ENCODE measurements around the gene SLIT1.

The SLIT1 gene

GRCh38 chr10:97199152-97199551 is 13.4 kb upstream of the SLIT1 start:
- no peak for DNase-seq

DNA sequence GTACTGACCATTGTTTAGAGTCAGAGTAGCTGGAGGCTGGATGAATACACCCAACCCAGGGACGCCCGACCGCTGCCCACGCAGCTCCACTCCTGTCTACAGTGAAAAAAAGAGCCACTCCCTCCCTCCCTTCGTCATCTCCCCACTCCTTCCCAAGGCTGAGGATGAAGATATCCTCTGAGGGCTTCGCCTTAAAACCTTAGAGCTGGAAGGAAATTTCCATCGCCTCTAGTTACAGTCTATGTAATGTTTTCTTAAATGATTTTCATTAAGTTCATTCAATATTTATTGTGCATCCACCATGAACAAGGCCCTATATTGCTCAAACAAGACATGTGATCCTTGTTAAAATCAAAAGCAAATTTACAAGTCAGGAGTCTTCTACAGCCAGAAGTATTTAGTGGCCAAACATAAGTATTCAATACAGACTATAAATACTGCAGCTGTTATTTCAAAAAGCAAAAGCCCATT is 11.3 kb upstream of the SLIT1 start:
- DNase-seq = no peak

DNA sequence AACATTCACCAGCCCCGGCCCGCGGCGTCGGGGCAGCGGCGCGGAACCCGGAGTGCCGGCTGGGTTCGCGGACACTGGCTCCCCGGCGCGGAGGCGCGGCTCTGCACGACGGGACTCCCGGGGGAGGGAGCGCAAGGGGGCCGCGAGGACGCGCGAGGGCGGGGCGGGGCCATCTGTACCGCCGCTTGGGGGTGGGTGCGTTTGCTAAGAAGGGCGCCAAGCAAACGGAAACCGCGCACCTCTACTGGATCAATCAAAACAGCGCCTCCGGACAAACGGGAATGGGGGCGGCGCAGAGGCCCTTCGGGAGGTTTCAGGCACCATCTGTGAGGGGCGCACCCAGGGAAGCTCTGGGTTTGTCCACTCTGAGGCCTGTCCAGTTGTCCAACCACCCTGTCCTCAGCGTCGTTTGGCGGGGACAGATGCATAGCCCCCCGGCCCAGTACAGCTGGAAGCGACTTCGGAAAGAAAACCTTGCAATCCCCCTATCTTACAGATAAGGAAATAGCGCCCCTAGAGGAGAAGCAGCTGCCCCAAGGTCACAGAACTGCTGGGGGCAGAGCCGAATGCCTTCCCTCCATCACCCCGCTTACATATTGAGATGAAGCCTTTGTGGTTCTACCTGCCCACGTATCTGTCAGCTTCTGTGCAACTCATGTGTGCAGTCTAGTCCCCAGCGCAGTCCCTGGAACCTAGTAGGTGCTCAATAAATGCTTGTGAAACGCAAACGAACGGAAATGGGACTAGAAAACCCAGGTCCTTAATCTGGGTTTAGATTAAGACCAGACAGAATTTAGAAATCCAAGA is 10.7 kb upstream of the SLIT1 start:
- DNase-seq = peak; percentile 75

DNA sequence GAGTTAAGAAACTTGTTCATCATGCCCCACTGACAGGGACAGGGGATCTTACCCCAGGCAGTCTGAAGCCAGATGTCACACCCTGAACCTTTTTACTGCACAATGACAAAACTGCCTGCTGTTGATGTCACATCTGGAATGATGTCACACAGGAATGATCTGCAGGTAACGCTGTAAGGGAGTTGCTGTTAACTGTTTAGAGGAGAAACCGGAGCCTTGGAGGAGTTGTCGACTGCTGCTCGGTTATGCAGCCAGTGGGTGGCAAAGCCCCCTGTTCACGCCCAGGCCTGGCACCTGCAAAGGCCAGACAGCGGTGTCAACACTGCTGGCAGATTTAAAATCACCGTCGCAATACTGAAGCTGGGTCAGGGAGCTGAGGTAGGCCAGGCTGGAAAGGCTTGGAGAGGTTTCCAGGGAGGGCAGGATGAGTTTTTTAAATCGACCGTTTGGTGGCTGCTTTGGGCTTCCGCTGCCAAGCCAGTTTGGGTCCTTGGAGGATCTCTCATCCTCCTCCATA is 10.0 kb upstream of the SLIT1 start:
- no peak for DNase-seq

DNA sequence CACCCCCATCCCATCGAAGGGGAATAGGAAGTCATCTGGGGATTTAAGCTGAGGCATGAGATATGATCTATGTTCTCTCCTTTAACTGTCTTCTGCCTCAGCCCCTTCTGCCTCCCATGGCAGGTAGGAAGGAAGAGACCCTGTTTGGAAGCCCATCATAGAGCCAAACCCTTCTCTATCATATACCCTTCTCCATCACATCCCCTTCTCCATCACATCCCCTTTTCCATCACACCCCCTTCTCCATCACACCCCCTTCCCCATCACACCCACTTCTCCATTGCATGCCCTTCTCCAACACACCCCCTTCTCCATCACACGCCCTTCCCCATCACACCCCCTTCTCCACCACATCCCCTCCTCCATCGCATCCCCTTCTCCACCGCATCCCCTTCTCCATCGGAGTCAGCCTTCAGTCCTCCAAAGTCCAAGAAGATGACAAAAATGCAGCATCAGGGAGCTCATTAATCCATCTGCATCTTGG is 7.2 kb upstream of the SLIT1 start:
- no peak for DNase-seq

DNA sequence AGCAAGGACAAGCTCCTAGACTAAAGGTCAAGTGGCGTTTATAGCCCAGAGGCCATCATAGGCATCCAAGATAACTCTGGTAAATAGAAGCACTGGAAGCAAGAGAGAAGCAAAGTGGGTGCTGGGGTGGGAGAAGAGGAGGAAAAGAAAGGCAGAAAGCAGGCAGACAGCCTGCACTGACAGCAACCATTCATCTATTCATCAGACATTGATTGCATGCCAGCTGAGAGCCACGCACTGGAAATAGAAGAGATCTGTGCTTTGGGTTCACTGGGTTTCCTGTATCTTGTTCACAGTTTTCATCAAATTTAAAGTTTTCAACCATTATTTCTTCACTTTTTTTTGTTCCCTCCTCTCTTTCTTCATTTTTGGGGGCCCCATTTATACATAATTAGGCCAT is 4.7 kb upstream of the SLIT1 start:
- no peak for DNase-seq

GRCh38 chr10:97188261-97188711 is 2.5 kb upstream of the SLIT1 start:
- no peak for DNase-seq

- DNase-seq = no peak
These were observed 1.2 kb upstream of the SLIT1 start for GRCh38 chr10:97186911-97187310.

GRCh38 chr10:97184971-97185325 is 811 bp downstream of the SLIT1 start:
- DNase-seq = no peak

- DNase-seq = no peak
These were observed 2.4 kb downstream of the SLIT1 start for GRCh38 chr10:97183314-97183713.

DNA sequence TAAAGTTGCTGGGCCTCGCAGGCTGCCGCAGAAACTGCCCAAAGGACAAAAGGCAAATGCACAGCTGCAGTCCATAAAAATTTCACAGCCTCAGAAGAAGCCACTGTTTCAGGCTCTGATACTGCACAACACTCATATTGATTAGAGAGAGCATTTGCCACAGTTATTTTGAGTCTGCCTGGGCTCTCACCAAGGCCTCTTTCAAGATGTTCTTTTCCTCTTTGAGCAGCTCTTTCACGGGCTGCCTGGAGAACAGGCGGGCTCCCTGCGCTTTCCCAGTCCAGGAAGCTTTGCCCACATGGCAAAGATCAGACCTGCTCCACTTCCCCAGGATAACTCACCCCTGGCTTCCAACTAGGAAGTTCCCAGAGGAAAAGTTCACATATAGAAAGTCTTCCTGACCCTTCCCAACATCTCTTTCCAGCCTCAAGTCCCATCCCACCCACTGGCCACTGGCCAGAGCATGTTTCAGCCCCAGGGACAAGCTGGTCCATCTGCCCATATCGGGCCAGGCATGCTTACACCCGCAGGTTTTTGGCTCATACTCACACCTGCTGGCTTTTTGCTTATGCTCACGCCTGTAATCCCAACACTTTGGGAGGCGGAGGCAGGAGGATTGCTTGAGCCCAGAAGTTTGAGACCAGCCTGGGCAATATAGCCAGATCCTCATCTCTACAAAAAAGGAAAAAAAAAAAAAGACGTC is 3.3 kb downstream of the SLIT1 start:
- DNase-seq = no peak

GRCh38 chr10:97180986-97181385 is 4.8 kb downstream of the SLIT1 start:
- DNase-seq = no peak

- DNase-seq = no peak
These were observed 5.4 kb downstream of the SLIT1 start for GRCh38 chr10:97180363-97180755.

- no peak for DNase-seq
These were observed 5.9 kb downstream of the SLIT1 start for GRCh38 chr10:97179731-97180362.

- DNase-seq = no peak
These were observed 6.4 kb downstream of the SLIT1 start for GRCh38 chr10:97179311-97179710.

DNA sequence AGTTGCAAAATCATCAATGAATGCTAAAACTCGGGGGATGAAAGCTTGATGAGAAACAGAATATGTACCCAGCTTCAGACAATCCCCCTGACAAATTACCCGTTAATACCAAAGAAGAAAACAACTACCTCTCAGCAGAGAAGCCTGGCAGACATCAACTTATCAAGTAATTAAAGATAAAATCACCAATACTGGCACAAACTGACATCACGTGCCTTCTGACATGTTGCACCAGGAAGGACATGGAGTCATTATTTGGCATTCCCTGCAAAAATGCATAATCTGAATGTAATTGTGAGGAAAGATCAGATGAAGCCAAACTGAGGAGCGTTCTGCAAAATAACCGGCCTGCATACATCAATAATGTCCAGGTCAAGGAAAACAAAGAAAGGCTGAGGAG is 7.7 kb downstream of the SLIT1 start:
- no peak for DNase-seq

- no peak for DNase-seq
These were observed 9.5 kb downstream of the SLIT1 start for GRCh38 chr10:97176226-97176625.

DNA sequence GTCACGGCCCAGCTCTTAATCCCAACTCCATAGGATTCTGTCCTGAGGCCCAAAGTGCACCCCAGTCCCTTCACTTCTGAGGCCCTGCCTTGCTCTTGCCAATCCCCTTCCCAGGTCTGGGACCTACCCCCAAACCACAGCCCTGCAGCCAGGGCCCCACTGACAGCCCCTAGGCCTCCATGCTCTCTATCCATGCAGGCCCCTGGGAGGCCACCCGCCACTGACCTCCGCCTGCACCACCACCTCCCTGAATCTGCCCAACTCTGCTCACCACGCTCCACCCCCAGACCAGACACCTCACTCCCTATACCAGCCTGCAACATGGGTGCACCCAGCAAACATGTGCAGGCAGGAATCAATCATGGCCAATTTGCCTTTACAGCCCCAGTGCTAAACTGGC is 10.2 kb downstream of the SLIT1 start:
- no peak for DNase-seq

- no peak for DNase-seq
These were observed 10.8 kb downstream of the SLIT1 start for GRCh38 chr10:97174941-97175340.

- no peak for DNase-seq
These were observed 11.4 kb downstream of the SLIT1 start for GRCh38 chr10:97174276-97174775.

DNA sequence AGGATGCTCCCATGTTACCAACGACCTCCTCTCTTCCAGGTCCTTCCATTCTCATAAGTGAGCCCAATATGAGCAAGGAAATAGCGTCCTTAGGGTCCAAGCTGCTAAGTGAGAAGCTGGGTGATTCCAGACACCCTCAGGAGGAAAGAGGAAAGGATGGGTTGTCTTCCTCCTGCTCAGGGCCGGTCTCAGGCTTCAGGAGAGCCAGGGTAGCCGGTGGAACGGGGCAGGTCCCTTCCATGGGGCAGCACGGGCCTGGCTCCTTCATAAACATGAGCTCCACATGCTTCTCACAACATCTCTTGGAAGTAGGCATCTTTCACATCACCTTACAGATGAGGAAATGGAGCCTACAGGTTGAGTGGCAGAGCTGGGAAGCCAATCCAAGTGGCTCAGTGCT is 12.7 kb downstream of the SLIT1 start:
- no peak for DNase-seq

DNA sequence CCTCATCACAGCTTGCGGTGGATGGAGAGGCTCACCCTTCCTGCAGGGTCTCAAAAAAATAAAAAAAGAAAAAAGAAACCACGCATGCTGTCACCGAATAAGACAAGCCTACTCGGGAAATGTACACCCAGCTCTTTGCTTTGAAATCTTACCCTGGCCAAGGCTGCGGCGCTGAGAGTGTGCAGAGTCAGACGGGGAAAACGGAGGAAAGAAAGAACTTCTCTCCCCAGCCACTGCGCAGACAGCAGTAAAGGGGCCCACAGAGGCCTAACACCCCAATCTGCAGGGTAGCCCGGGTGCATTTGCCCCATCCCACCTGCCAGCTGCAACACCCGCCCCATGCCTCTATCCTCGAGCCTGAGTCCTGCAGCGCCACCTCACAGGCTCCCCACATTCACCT is 14.8 kb downstream of the SLIT1 start:
- no peak for DNase-seq

Data from CD4-positive, alpha-beta T cell treated with Interleukin-17A for 1 hour (primary cell).